ENCODE measurements around the gene ADCY2.

The ADCY2 gene

DNA sequence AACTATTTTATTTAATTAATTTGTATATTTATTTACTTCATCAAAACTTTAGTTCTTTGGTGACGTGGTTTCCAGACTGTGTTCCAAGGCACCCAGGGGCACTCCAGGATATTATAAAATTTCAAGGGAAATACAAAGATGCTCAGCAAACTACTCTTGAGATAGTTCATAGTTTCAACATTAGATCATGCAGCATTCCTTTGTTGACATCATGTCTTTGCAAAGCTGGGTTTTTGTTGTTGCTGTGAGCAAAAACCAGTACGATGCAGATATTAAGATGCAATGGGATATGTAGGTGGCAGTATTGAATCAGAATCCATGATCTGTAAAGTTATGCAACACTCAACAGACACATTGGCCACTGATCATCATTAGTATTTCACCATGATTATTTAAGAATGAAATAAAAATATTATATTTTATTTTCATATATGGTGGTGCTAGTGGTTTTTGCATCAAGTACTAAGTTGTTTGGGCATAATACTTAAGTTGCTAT, 219.7 kb downstream of the ADCY2 start:
- TF ChIP-seq, protein P1, sequence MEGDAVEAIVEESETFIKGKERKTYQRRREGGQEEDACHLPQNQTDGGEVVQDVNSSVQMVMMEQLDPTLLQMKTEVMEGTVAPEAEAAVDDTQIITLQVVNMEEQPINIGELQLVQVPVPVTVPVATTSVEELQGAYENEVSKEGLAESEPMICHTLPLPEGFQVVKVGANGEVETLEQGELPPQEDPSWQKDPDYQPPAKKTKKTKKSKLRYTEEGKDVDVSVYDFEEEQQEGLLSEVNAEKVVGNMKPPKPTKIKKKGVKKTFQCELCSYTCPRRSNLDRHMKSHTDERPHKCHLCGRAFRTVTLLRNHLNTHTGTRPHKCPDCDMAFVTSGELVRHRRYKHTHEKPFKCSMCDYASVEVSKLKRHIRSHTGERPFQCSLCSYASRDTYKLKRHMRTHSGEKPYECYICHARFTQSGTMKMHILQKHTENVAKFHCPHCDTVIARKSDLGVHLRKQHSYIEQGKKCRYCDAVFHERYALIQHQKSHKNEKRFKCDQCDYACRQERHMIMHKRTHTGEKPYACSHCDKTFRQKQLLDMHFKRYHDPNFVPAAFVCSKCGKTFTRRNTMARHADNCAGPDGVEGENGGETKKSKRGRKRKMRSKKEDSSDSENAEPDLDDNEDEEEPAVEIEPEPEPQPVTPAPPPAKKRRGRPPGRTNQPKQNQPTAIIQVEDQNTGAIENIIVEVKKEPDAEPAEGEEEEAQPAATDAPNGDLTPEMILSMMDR (IDR thresholded peaks at IDR 0.05; ENCODE audit: low read depth, low read length, missing control alignments), result no peak
- H3K4me3 ChIP-seq (ENCODE audit: low read depth, low read length), result no peak overlapping the region
- in situ Hi-C loops (cut with HindIII; ENCODE audit: low sequenced_read_pairs), result no loop called here
- no peak for DNase-seq (ENCODE audit: low read depth)

- H3K4me3 ChIP-seq (ENCODE audit: low read depth, low read length), result no peak overlapping the region
- in situ Hi-C loops (cut with HindIII; ENCODE audit: low sequenced_read_pairs), result no loop called here
- TF ChIP-seq, protein P1 (IDR thresholded peaks at IDR 0.05; ENCODE audit: low read depth, low read length, missing control alignments), result no peak
- no peak for DNase-seq (ENCODE audit: low read depth)
These were observed 221.0 kb downstream of the ADCY2 start for GRCh38 chr5:7616897-7617296.

DNA sequence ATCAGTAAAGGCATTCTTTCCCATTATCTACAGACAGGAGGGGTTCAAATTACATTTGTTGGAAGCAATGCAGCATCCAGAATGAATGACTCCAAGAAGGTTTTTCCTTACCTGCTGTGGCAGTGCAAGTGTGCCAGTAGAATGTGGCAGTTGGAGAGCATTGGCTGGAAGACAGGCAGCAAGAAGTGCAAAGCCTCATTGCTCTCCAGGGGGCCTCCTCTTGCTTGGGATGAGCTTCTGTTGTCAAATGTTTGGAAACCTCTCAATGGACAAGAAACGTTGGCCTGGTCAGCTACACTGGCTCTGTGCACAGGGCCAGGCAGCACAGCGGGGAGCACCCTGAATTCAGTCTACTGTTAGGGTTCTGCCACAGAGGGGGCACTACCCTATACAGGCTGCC, 226.6 kb downstream of the ADCY2 start:
- in situ Hi-C loops (cut with HindIII; ENCODE audit: low sequenced_read_pairs), result no loop called here
- TF ChIP-seq, protein P1 (IDR thresholded peaks at IDR 0.05; ENCODE audit: low read depth, low read length, missing control alignments), result no peak
- H3K4me3 ChIP-seq (ENCODE audit: low read depth, low read length), result no peak overlapping the region
- DNase-seq (ENCODE audit: low read depth), result no peak

GRCh38 chr5:7625740-7626139, 229.8 kb downstream of the ADCY2 start:
- H3K4me3 ChIP-seq (ENCODE audit: low read depth, low read length), result no peak overlapping the region
- DNase-seq (ENCODE audit: low read depth), result no peak
- in situ Hi-C loops (cut with HindIII; ENCODE audit: low sequenced_read_pairs), result no loop called here
- TF ChIP-seq, protein P1 (IDR thresholded peaks at IDR 0.05; ENCODE audit: low read depth, low read length, missing control alignments), result no peak

- DNase-seq (ENCODE audit: low read depth), result no peak
- H3K4me3 ChIP-seq (ENCODE audit: low read depth, low read length), result no peak overlapping the region
- TF ChIP-seq, protein P1 (IDR thresholded peaks at IDR 0.05; ENCODE audit: low read depth, low read length, missing control alignments), result no peak
- in situ Hi-C loops (cut with HindIII; ENCODE audit: low sequenced_read_pairs), result no loop called here
These were observed 232.3 kb downstream of the ADCY2 start for GRCh38 chr5:7628248-7628647.

GRCh38 chr5:7628820-7629219, 232.9 kb downstream of the ADCY2 start:
- in situ Hi-C loops (cut with HindIII; ENCODE audit: low sequenced_read_pairs), result no loop called here
- TF ChIP-seq, protein P1 (IDR thresholded peaks at IDR 0.05; ENCODE audit: low read depth, low read length, missing control alignments), result no peak

GRCh38 chr5:7629561-7629960, 233.6 kb downstream of the ADCY2 start:
- no peak overlapping the region for H3K4me3 ChIP-seq (ENCODE audit: low read depth, low read length)
- TF ChIP-seq, protein P1 (IDR thresholded peaks at IDR 0.05; ENCODE audit: low read depth, low read length, missing control alignments), result no peak
- in situ Hi-C loops (cut with HindIII; ENCODE audit: low sequenced_read_pairs), result no loop called here
- no peak for DNase-seq (ENCODE audit: low read depth)

More at GRCh38 chr5:7628820-7629219, 232.9 kb downstream of the ADCY2 start:
- H3K4me3 ChIP-seq (ENCODE audit: low read depth, low read length), result no peak overlapping the region
- DNase-seq (ENCODE audit: low read depth), result no peak

All from astrocyte of the cerebellum (primary cell).